Parathyroid adenoma (tissue), 2 donors: ENCODE measurements around the gene ZNF70.

ENCODE experiments used
- H2AFZ ChIP-seq: fragments of 300-600 bp; sonication (generic); one replicate; pipeline ENCODE4 v1.7.0; 2017; ENCODE audit warnings: antibody characterized with exemption, mild to moderate bottlenecking
- H3K27ac ChIP-seq: fragments of 300-600 bp; sonication (generic); one replicate; pipeline ENCODE4 v1.7.0; 2017
- H3K27me3 ChIP-seq: fragments of 300-600 bp; sonication (generic); one replicate; pipeline ENCODE4 v1.7.0; 2017; ENCODE audit warnings: low read length; ENCODE audit not compliant: control insufficient read depth, insufficient read depth
- H3K36me3 ChIP-seq: fragments of 300-600 bp; sonication (generic); one replicate; pipeline ENCODE4 v1.7.0; 2017; ENCODE audit warnings: low read length; ENCODE audit not compliant: control insufficient read depth, insufficient read depth
- H3K4me1 ChIP-seq: fragments of 300-600 bp; sonication (generic); one replicate; pipeline ENCODE4 v1.7.0; 2017; ENCODE audit warnings: control low read depth
- H3K4me2 ChIP-seq: fragments of 300-600 bp; sonication (generic); one replicate; pipeline ENCODE4 v1.7.0; 2017; ENCODE audit warnings: low read length
- H3K4me3 ChIP-seq: fragments of 300-600 bp; sonication (generic); one replicate; pipeline ENCODE4 v1.7.0; 2017; ENCODE audit warnings: low read depth, low read length
- H3K79me2 ChIP-seq: fragments of 300-600 bp; sonication (generic); one replicate; pipeline ENCODE4 v1.7.0; 2017; ENCODE audit warnings: control low read depth
- H3K9ac ChIP-seq: fragments of 300-600 bp; sonication (generic); one replicate; pipeline ENCODE4 v1.7.0; 2017; ENCODE audit warnings: mild to moderate bottlenecking
- H3K9me3 ChIP-seq: fragments of 300-600 bp; sonication (generic); one replicate; pipeline ENCODE4 v1.7.0; 2017; ENCODE audit warnings: low read length; ENCODE audit not compliant: control insufficient read depth
- TF ChIP-seq, protein P1 (sequence below): fragments of 300-600 bp; sonication (generic); IDR thresholded peaks from one replicate; pipeline ENCODE4 v1.7.0; 2017; ENCODE audit warnings: antibody characterized with exemption, mild to moderate bottlenecking
- donor health status: primary hyperparathyroidism.

The ZNF70 gene

DNA sequence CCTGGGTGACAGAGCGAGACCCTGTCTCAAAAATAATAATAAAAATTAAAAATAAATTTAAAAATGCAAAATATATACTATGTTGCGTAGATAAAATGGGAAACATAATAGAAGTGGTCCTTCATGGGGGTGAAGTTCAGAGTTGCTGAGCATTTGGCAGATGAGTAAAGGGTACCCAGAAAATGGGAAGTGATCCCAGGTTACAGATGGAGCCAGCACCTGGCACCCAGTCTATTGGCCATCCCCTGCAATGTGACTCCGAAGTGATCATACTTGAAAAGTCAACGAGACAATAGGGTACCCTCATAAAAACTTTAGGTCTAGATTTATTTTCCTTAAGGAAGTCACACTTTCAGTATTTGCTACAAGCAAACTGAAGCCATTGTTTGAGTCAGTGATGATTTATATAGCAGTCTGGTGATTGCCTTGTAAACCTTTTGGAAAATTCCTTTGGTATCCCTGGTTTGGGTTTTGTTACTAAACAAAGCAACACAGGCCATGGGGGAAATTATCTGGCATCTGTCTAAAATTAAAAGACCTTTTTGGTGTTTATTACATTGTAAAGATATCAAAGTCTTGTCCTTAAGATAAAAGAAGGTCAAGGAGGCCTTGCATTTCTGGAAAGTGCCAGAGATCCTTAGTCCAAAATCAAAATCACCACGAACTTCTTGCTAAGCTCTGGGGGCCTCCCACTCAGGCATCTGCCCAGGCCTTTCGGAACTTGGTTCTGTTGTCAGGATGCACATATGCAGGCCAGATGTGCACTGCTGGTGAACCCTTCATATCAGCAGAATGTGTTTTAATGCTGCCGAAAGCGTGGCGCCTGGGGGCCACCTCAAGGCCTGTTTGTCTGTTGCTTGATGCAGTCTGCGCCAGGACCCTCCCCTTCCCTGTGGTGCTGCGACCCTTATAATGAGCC lies 40.2 kb upstream of the ZNF70 start:
- Histone ChIP-seq H3K79me2 (peaks cover 15% of the 10 kb centered on the region), H3K36me3 (no peaks in the 10 kb centered on the region), H3K4me1 (peaks cover 3% of the 10 kb centered on the region), H2AFZ (no peak overlapping the region), H3K9ac (no peak overlapping the region), H3K4me2 (no peak overlapping the region), H3K4me3 (no peak overlapping the region), H3K9me3 (no peaks in the 10 kb centered on the region), H3K27ac (no peak overlapping the region), H3K27me3 (no peaks in the 10 kb centered on the region)
- TF ChIP-seq, protein P1, sequence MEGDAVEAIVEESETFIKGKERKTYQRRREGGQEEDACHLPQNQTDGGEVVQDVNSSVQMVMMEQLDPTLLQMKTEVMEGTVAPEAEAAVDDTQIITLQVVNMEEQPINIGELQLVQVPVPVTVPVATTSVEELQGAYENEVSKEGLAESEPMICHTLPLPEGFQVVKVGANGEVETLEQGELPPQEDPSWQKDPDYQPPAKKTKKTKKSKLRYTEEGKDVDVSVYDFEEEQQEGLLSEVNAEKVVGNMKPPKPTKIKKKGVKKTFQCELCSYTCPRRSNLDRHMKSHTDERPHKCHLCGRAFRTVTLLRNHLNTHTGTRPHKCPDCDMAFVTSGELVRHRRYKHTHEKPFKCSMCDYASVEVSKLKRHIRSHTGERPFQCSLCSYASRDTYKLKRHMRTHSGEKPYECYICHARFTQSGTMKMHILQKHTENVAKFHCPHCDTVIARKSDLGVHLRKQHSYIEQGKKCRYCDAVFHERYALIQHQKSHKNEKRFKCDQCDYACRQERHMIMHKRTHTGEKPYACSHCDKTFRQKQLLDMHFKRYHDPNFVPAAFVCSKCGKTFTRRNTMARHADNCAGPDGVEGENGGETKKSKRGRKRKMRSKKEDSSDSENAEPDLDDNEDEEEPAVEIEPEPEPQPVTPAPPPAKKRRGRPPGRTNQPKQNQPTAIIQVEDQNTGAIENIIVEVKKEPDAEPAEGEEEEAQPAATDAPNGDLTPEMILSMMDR, result no peak

DNA sequence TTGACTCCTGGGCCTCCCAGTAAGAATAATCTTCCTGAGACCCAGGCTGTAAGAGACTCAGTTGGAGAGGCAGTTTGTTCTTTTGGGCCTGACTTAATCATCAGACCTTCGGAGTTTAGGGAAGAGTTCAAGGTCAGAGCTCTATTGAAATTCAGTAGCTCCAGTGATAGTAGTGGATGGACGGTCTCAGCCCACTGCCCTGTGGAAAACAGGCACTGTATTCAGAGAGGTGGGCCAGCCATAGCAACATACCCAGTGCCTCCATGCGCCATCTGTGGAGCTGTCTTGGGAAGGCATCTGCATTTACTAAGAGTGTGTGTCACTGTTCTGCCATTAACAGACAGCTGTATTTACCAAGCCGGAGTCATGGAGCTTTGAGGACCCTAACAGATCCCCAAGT lies 38.7 kb upstream of the ZNF70 start:
- Histone ChIP-seq H2AFZ (no peak overlapping the region), H3K4me1 (peaks cover 3% of the 10 kb centered on the region), H3K9ac (no peak overlapping the region), H3K79me2 (peaks cover 15% of the 10 kb centered on the region), H3K9me3 (no peaks in the 10 kb centered on the region), H3K4me3 (no peak overlapping the region), H3K27ac (no peak overlapping the region), H3K27me3 (no peaks in the 10 kb centered on the region), H3K36me3 (no peaks in the 10 kb centered on the region), H3K4me2 (no peak overlapping the region)
- TF ChIP-seq, protein P1, result no peak

DNA sequence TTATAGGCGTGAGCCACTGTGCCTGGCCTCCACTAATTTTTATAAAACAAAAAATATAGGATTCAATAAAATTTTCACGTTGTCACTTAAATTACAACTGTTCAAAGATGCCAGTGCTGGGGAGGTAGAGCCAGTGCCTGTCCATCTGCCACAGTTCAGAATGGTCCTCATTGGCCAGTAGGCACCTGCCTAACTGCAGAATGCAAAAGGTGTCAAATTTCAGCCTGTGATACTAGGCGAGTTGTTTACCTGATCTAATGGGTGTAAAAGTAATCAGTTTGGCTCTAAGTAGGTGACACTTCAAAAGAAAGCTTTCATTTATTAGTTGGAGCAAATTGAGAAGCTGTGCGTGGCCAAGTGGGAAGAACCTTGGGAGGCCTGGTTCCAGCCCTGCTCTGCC lies 38.2 kb upstream of the ZNF70 start:
- H3K4me1 ChIP-seq, result peaks cover 3% of the 10 kb centered on the region
- no peaks in the 10 kb centered on the region for H3K36me3 ChIP-seq
- no peak overlapping the region for H2AFZ ChIP-seq
- H3K4me2 ChIP-seq, result no peak overlapping the region
- TF ChIP-seq, protein P1, result no peak
- no peak overlapping the region for H3K9ac ChIP-seq
- H3K27ac ChIP-seq, result no peak overlapping the region
- H3K4me3 ChIP-seq, result no peak overlapping the region
- H3K79me2 ChIP-seq, result peaks cover 15% of the 10 kb centered on the region
- H3K9me3 ChIP-seq, result no peaks in the 10 kb centered on the region
- no peaks in the 10 kb centered on the region for H3K27me3 ChIP-seq

DNA sequence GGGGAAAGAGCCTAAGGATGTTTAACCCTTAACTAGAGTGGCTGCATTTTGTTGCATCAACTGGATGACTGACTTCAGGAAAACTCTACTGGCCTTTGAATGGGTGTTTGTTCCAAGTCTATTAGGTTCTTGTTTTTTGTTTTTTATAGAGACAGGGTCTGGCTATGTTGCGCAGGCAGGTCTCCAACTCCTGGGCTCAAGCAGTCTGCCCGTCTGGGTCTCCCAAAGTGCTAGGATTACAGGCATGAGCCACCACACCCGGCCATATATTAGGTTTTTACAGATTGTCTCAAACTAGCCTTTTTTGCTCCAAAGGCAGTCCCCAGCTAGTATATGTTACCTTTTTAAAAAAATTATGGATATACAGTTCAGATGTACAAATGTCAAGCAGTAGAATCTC lies 37.0 kb upstream of the ZNF70 start:
- TF ChIP-seq, protein P1, result no peak
- Histone ChIP-seq H3K4me1 (peaks cover 3% of the 10 kb centered on the region), H3K27me3 (no peaks in the 10 kb centered on the region), H3K27ac (no peak overlapping the region), H3K4me2 (peak overlapping the region; percentile 68), H3K79me2 (peaks cover 15% of the 10 kb centered on the region), H2AFZ (no peak overlapping the region), H3K36me3 (no peaks in the 10 kb centered on the region), H3K9me3 (no peaks in the 10 kb centered on the region), H3K4me3 (peak overlapping the region; percentile 85), H3K9ac (no peak overlapping the region)

DNA sequence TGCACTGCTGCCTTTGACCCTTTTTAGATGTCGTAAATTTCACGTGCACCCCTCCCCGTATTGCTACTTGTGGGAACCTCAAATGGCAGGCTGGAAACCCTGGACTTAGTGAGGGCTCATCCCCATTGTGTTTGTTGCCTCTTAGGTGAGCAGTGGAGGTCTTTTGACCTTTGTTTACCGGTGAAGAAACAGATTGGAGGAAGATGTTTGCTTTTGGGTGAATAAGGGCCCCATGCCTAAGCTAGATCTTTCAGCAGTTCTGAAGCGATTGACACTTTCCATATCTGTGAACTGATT lies 36.6 kb upstream of the ZNF70 start:
- TF ChIP-seq, protein P1, result no peak
- Histone ChIP-seq H3K36me3 (no peaks in the 10 kb centered on the region), H3K27me3 (no peaks in the 10 kb centered on the region), H3K4me1 (peaks cover 3% of the 10 kb centered on the region), H3K4me3 (peak overlapping the region; percentile 85), H3K4me2 (peak overlapping the region; percentile 68), H3K9me3 (no peaks in the 10 kb centered on the region), H3K79me2 (peaks cover 15% of the 10 kb centered on the region), H2AFZ (peak overlapping the region; percentile 33), H3K9ac (no peak overlapping the region), H3K27ac (peak overlapping the region; percentile 97)
